Spleen (tissue), 11 donors: ENCODE data around the gene PPM1L. TPM values are rescaled to one million over a fixed set of nuclear protein-coding genes. Genes with fewer than 3 reads are reported as not detected.

Source experiments
- DNase-seq: peaks from one replicate; pipeline ENCODE4 v3.0.0-alpha.2; 2020
- H3K27ac ChIP-seq, 8 donors: fragments of 200-600 bp; sonication (generic) in 7 of 8; 1 replicate in 4 of 8; 2 replicates in 4 of 8; pipeline versions ENCODE4 v1.5.0 to v1.8.0; 2016 to 2021; ENCODE audit warnings: inconsistent platforms in 4 of 8, mild to moderate bottlenecking in 4 of 8, moderate library complexity in 1 of 8
- H3K27me3 ChIP-seq, 7 donors: fragments of 200-600 bp; sonication (generic) in 6 of 7; replicated peaks in 1 of 7; 1 replicate in 4 of 7; 2 replicates in 3 of 7; pipeline versions ENCODE4 v1.5.0 to v1.8.0; 2016 to 2021; ENCODE audit warnings: inconsistent platforms in 3 of 7, mild to moderate bottlenecking in 1 of 7
- H3K36me3 ChIP-seq, 6 donors: fragments of 200-600 bp; sonication (generic) in 5 of 6; 1 replicate in 4 of 6; 2 replicates in 2 of 6; pipeline versions ENCODE4 v1.5.0 to v1.8.0; 2016 to 2021; ENCODE audit warnings: inconsistent platforms in 2 of 6
- H3K4me1 ChIP-seq, 6 donors: fragments of 200-600 bp; sonication (generic) in 5 of 6; 1 replicate in 3 of 6; 2 replicates in 3 of 6; pipeline versions ENCODE4 v1.5.0 to v1.8.0; 2016 to 2021; ENCODE audit warnings: inconsistent platforms in 3 of 6
- H3K4me3 ChIP-seq, 8 donors: fragments of 200-600 bp; sonication (generic) in 7 of 8; 1 replicate in 4 of 8; 2 replicates in 4 of 8; pipeline versions ENCODE4 v1.5.0 to v1.8.0; 2016 to 2021; ENCODE audit warnings: inconsistent platforms in 4 of 8, mild to moderate bottlenecking in 4 of 8, moderate library complexity in 2 of 8
- H3K9me3 ChIP-seq, 8 donors: fragments of 200-600 bp; sonication (generic) in 7 of 8; 1 replicate in 4 of 8; 2 replicates in 4 of 8; pipeline versions ENCODE4 v1.5.0 to v1.8.0; 2016 to 2021; ENCODE audit warnings: inconsistent platforms in 4 of 8
- CTCF ChIP-seq, 11 experiments: fragments of 200-600 bp in 7 of 11; fragments of 450-650 bp in 4 of 11; sonication (generic) in 4 of 11; IDR thresholded peaks in 8 of 11; conservative IDR thresholded peaks in 3 of 11; 1 replicate in 7 of 11; 2 replicates in 4 of 11; pipeline versions ENCODE4 v1.4.0 to v1.8.0; 2016 to 2021; ENCODE audit warnings: antibody characterized with exemption in 11 of 11, inconsistent platforms in 4 of 11, mild to moderate bottlenecking in 1 of 11
- POLR2A ChIP-seq, 3 donors: fragments of 450-650 bp; IDR thresholded peaks; one replicate each; pipeline ENCODE4 v1.5.1; 2017; ENCODE audit warnings: antibody characterized with exemption in 3 of 3, mild to moderate bottlenecking in 1 of 3
- POLR2AphosphoS5 ChIP-seq, 3 donors: sonication (generic); formaldehyde crosslinking; IDR thresholded peaks; one replicate each; pipeline ENCODE4 v1.5.1; 2017; ENCODE audit warnings: antibody characterized with exemption in 3 of 3
- WGBS, 5 donors: extraction: QIAGEN DNeasy Blood & Tissue Kit in 3 of 5; methylation state at CpG; one replicate each; pipeline versions ENCODE4 v1.1.5 to v1.1.7; 2013 to 2018; 5-methylcytosine and 5-hydroxymethylcytosine counted together
- intact Hi-C: fragments of 100-400 bp; cut with DNase I; formaldehyde crosslinking; loops from one replicate; pipeline ENCODE4 v1.15.0; 2023; ENCODE audit warnings: low total_unique reads
- polyA plus RNA-seq, 3 donors: library from polyadenylated mRNA; stranded (reverse); fragments of 200-250 nt; gene quantifications; one replicate each; pipeline ENCODE4 v1.2.1, GENCODE V29; 2013
- total RNA-seq, 7 donors: library from RNA; depleted of rRNA in 3 of 7; stranded (reverse); fragments of >200 nt in 3 of 7; fragmentation: NEBNext Ultra II Directional in 4 of 7; extraction: Animal tissue kit (Norgen Biotek cat#: 25700) in 4 of 7; gene quantifications; one replicate each; pipeline versions ENCODE4 v1.1.0 to v1.2.1, GENCODE V29; 2016 to 2021
- donor health status: healthy with polysubstance abuse.
- donor health status: DM: no; HTN: no; CAD: no; lungs with moderate emphysema.
- donor health status: DM: no; HTN: no; CAD: no.
- donor health status: Bipolar disorder and iron deficiency.
- donor health status: healthy.
- donor health status: DM: no; HTN: no; CAD: no.
- donor health status: DM: yes; HTN: yes; CAD: no.

Gene PPM1L
- total and polyA plus RNA-seq, 10 donors: 0.63 to 16.7 (median 12.2) TPM

- Histone ChIP-seq H3K9me3 (no peaks in the 10 kb centered on the region), H3K27ac (no peak overlapping the region), H3K27me3 (no peaks in the 10 kb centered on the region), H3K4me3 (no peak overlapping the region), H3K36me3 (no peaks in the 10 kb centered on the region), H3K4me1 (no peaks in the 10 kb centered on the region)
- TF ChIP-seq POLR2AphosphoS5 (IDR thresholded peaks at IDR 0.05) (no peak), POLR2A (IDR thresholded peaks at IDR 0.05) (no peak), CTCF (IDR thresholded peaks at IDR 0.05 in 8 of 11, conservative IDR thresholded peaks at IDR 0.05 in 3 of 11) (no peak)
- intact Hi-C loops: no loop called here
- no peak for DNase-seq
These were observed 66.9 kb downstream of the PPM1L start for GRCh38 chr3:160822936-160823335.

GRCh38 chr3:160825311-160825800, 69.3 kb downstream of the PPM1L start:
- H3K27me3 ChIP-seq: no peaks in the 10 kb centered on the region
- no peak for DNase-seq
- H3K9me3 ChIP-seq: no peaks in the 10 kb centered on the region
- H3K36me3 ChIP-seq: no peaks in the 10 kb centered on the region
- 89 to 96% (median 91%) methylated on average over 3 of the region's 3 CpGs for WGBS, 5 donors
- intact Hi-C loops: no loop called here
- no peak overlapping the region for H3K4me3 ChIP-seq
- TF ChIP-seq POLR2AphosphoS5 (IDR thresholded peaks at IDR 0.05) (no peak), POLR2A (IDR thresholded peaks at IDR 0.05) (no peak), CTCF (IDR thresholded peaks at IDR 0.05 in 8 of 11, conservative IDR thresholded peaks at IDR 0.05 in 3 of 11) (no peak)
- no peaks in the 10 kb centered on the region for H3K4me1 ChIP-seq
- no peak overlapping the region for H3K27ac ChIP-seq

GRCh38 chr3:160826408-160826807, 70.4 kb downstream of the PPM1L start:
- Histone ChIP-seq H3K27me3 (no peaks in the 10 kb centered on the region), H3K27ac (no peak overlapping the region), H3K36me3 (no peaks in the 10 kb centered on the region), H3K4me3 (no peak overlapping the region), H3K9me3 (no peaks in the 10 kb centered on the region), H3K4me1 (no peaks in the 10 kb centered on the region)
- TF ChIP-seq POLR2AphosphoS5 (IDR thresholded peaks at IDR 0.05) (no peak), POLR2A (IDR thresholded peaks at IDR 0.05) (no peak), CTCF (IDR thresholded peaks at IDR 0.05 in 8 of 11, conservative IDR thresholded peaks at IDR 0.05 in 3 of 11) (no peak)
- intact Hi-C loops: no loop called here
- DNase-seq: no peak

- TF ChIP-seq POLR2A (IDR thresholded peaks at IDR 0.05) (no peak), CTCF (IDR thresholded peaks at IDR 0.05 in 8 of 11, conservative IDR thresholded peaks at IDR 0.05 in 3 of 11) (no peak)
These were observed 71.0 kb downstream of the PPM1L start for GRCh38 chr3:160826991-160827390.

More at GRCh38 chr3:160826991-160827390, 71.0 kb downstream of the PPM1L start:
- Histone ChIP-seq H3K4me1 (no peaks in the 10 kb centered on the region), H3K4me3 (no peak overlapping the region), H3K36me3 (no peaks in the 10 kb centered on the region), H3K9me3 (no peaks in the 10 kb centered on the region), H3K27ac (no peak overlapping the region), H3K27me3 (no peaks in the 10 kb centered on the region)
- 76 to 90% (median 80%) methylated on average over 2 of the region's 2 CpGs for WGBS, 5 donors
- intact Hi-C loops: no loop called here
- DNase-seq: no peak
